Choroid plexus epithelial cell (primary cell): Measurements from ENCODE around the gene FAM111A.
A peak's percentile ranks its signal among the peaks of the same experiment; 100 is the strongest.
"Not testable (repeated sequence)": the region's sequence is repeated elsewhere in the genome, so short reads cannot be mapped to it uniquely, and the experiment has no call there.

Experiments used
- DNase-seq: peaks from one replicate; pipeline ENCODE4 v3.0.0-alpha.2; 2010; ENCODE audit warnings: low read depth
- H3K4me3 ChIP-seq: 2 replicates; pipeline ENCODE4 v1.5.1; 2011; ENCODE audit warnings: low read depth, mild to moderate bottlenecking, control low read depth, low read length, moderate library complexity
- TF ChIP-seq, protein P1 (sequence below): conservative IDR thresholded peaks from 2 replicates; pipeline ENCODE4 v1.5.1; 2011; ENCODE audit warnings: low read depth, mild to moderate bottlenecking, control low read depth, inconsistent platforms, low read length, moderate library complexity

The FAM111A gene

DNA sequence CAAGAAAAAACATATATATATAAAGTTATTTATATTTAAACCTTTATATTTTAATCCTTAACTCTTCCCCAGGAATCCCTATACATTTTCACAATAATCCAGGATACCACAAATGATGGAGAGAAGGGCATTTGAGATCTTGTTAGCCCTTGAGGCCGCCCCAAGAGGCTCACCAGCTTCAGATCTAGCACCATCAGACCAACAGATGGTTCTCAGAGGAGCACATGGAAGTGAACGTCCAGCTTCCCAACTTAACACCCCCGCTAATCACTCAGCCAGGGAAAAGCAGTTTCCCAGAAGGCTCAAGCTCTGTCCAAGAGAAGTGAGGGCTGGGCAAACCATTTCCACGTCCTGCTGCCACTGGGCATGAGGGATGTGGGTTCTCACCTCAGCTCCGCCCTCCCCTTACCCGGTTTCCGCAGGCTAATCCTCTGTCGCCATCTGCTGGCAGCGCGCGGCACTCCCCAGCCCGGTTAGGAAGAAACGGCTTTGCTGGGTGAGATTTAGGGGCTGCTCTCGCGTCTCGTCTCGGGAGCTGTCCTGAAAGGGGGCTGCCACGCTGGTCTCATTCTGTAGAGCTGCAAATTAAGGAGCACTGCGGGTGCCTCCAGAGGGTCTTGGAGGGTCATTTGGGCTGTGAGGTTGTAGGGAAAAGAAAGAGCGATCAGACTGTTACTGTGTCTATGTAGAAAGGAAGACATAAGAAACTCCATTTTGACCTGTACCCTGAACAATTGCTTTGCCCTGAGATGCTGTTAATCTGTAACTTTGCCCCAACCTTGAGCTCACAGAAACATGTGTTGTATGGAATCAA is 6.8 kb upstream of the FAM111A start:
- TF ChIP-seq, protein P1, sequence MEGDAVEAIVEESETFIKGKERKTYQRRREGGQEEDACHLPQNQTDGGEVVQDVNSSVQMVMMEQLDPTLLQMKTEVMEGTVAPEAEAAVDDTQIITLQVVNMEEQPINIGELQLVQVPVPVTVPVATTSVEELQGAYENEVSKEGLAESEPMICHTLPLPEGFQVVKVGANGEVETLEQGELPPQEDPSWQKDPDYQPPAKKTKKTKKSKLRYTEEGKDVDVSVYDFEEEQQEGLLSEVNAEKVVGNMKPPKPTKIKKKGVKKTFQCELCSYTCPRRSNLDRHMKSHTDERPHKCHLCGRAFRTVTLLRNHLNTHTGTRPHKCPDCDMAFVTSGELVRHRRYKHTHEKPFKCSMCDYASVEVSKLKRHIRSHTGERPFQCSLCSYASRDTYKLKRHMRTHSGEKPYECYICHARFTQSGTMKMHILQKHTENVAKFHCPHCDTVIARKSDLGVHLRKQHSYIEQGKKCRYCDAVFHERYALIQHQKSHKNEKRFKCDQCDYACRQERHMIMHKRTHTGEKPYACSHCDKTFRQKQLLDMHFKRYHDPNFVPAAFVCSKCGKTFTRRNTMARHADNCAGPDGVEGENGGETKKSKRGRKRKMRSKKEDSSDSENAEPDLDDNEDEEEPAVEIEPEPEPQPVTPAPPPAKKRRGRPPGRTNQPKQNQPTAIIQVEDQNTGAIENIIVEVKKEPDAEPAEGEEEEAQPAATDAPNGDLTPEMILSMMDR = peak; percentile 99
- peak overlapping the region; percentile 41 for H3K4me3 ChIP-seq
- DNase-seq = peak; percentile 82

DNA sequence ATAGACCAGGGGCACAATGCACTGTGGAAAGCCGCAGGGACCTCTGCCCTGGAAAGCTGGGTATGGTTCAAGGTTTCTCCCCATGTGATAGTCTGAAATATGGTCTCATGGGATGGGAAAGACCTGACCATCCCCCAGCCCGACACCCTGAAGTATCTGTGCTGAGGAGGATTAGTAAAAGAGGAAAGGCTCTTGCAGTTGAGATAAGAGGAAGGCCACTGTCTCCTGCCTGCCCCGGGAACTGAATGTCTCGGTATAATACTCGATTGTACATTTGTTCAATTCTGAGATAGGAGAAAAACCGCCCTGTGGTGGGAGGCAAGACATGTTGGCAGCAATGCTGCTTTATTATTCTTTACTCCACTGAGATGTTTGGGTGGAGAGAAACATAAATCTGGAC is 6.1 kb upstream of the FAM111A start:
- DNase-seq, H3K4me3 ChIP-seq: not testable (repeated sequence)

DNA sequence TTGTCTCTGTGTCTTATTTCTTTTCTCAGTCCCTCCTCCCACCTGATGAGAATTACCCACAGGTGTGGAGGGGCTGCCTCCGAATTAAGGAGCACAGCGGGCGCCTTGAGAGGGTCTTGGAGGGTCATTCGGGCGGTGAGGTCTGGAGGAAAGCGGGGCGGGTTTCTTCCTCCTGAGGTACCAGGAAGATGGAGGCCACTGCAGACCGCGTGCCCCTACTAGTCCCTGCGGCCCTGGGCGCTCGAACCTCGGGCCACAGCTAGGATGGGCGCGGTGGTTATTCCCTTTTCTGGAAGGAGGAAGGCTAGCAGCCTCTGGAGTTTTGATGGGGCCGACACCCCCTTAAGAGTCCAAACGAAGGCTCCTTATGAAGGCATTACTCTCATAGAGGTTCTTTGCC is 5.5 kb upstream of the FAM111A start:
- H3K4me3 ChIP-seq = no peak overlapping the region
- TF ChIP-seq, protein P1 = no peak
- DNase-seq = no peak

DNA sequence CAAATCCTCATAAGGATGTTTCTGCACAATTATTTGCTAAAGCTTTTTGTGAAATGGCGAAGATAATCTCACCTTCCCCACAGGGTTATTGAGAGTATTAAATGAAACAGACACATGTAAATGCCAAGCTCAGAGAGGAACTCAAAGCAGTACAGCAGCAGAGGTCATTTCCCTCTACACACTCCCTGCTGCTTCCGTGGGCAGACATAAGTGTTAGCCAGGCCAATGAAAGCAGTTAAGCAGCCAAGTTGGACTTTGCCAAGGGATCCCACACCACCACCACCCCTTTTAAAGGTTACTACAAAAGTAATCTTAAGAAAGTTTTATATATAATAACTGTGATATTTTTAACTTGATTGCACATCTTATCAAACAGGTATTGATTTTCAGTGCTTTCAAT is 4.0 kb upstream of the FAM111A start:
- no peak overlapping the region for H3K4me3 ChIP-seq
- TF ChIP-seq, protein P1 = no peak
- DNase-seq = peak; percentile 42

DNA sequence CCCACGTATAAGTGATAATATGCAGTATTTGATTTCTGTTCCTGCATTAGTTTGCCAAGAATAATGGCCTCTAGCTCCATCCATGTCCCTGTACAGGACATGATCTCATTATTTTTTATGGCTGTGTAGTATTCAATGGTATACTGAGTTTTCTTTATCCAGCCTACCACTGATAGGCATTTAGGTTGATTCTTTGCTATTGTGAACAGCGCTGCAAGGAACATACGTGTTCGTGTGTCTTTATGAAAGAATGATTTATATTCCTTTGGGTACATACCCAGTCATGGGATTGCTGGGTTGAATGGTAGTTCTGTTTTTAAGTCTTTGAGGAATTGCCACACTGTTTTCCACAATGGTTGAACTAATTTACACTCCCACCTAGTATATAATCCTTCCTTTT is 1.5 kb upstream of the FAM111A start:
- TF ChIP-seq, protein P1 = no peak
- no peak for DNase-seq
- H3K4me3 ChIP-seq = no peak overlapping the region

DNA sequence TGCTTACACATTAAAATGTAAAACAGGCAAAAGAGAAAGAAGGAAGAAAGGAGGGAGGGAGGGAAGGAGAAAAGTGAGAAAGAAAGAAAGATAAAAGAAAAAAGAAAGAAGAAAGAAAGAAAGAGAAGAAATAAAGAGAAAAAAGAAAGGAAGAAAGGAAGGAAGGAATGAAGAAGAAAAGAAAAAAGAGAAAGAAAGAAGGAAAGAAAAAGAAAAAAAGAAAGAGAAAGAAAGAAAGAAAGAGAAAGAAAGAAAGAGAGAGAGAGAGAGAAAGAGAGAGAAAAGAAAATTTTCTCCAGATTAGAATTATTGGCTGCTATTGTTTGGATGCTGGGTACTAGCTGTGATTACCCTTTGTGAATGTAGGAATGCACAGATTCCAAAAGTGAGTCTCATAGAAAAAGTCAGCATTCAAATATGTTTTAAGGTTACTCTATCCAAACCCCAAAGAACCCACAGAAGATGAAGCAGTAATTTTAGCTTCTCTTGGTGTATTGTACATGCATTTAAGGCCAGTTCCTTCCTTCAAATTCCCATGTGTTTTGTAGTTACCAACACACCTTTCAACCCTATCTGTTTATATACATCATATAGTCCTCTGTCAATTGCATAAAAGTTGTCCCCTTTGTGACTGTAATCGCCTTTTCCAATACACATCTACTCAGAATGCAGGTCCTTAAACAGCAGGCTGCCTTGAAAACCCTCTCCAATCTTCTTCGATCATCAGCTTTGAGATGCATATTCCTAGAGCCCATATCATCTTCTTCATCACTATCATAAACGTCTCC is 789 bp upstream of the FAM111A start:
- peak overlapping the region; percentile 68 for H3K4me3 ChIP-seq
- TF ChIP-seq, protein P1 = no peak
- DNase-seq = peak; percentile 41

DNA sequence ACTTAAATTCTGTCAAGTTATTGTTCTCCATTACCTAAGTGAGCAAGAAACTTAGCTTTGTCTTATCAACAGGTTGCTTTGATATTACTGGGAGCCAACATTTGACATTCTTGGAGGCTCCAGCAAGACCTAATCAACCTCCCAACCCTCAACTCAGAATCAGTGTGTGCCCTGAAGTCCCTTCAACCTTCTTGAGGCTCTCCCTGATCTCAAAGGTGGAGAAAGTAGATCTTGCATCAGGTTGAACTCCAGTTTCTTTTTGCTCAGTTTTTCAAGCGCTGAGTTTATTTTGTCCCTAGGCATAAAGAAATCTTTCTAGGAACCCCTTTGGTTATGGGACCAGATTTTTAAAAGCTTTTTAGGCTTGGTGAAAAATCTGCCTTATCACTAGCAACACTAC is 1.4 kb downstream of the FAM111A start:
- TF ChIP-seq, protein P1 = no peak
- no peak for DNase-seq
- peak overlapping the region; percentile 61 for H3K4me3 ChIP-seq
